ENCODE results near the gene METTL16.
"Not testable (repeated sequence)": the region's sequence is repeated elsewhere in the genome, so short reads cannot be mapped to it uniquely, and the experiment has no call there.

The METTL16 gene

GRCh38 chr17:2502871-2503580 is 8.7 kb downstream of the METTL16 start:
- no peak for DNase-seq

GRCh38 chr17:2500446-2500845 is 11.2 kb downstream of the METTL16 start:
- no peak for DNase-seq

GRCh38 chr17:2489286-2489685 is 22.4 kb downstream of the METTL16 start:
- not testable (repeated sequence) for DNase-seq

- no peak for DNase-seq
Observed at GRCh38 chr17:2487306-2487705, 24.4 kb downstream of the METTL16 start.

- DNase-seq = not testable (repeated sequence)
Observed at GRCh38 chr17:2486709-2487108, 25.0 kb downstream of the METTL16 start.

GRCh38 chr17:2485970-2486369 is 25.7 kb downstream of the METTL16 start:
- no peak for DNase-seq

GRCh38 chr17:2485543-2485942 is 26.1 kb downstream of the METTL16 start:
- no peak for DNase-seq

- no peak for DNase-seq
Observed at GRCh38 chr17:2484876-2485275, 26.8 kb downstream of the METTL16 start.

- DNase-seq = no peak
Observed at GRCh38 chr17:2483084-2483483, 28.6 kb downstream of the METTL16 start.

GRCh38 chr17:2482218-2482617 is 29.5 kb downstream of the METTL16 start:
- DNase-seq = no peak

- DNase-seq = no peak
Observed at GRCh38 chr17:2481760-2482159, 29.9 kb downstream of the METTL16 start.

GRCh38 chr17:2478458-2478857 is 33.2 kb downstream of the METTL16 start:
- DNase-seq = no peak

- no peak for DNase-seq
Observed at GRCh38 chr17:2475056-2475455, 36.6 kb downstream of the METTL16 start.

GRCh38 chr17:2474371-2474770 is 37.3 kb downstream of the METTL16 start:
- DNase-seq = no peak

GRCh38 chr17:2468270-2468669 is 43.4 kb downstream of the METTL16 start:
- DNase-seq = no peak

- DNase-seq = no peak
Observed at GRCh38 chr17:2466931-2467330, 44.8 kb downstream of the METTL16 start.

- DNase-seq = no peak
Observed at GRCh38 chr17:2462481-2462880, 49.2 kb downstream of the METTL16 start.

GRCh38 chr17:2459917-2460271 is 51.8 kb downstream of the METTL16 start:
- no peak for DNase-seq

- no peak for DNase-seq
Observed at GRCh38 chr17:2457913-2458312, 53.8 kb downstream of the METTL16 start.

GRCh38 chr17:2456475-2456874 is 55.2 kb downstream of the METTL16 start:
- DNase-seq = no peak

- DNase-seq = no peak
Observed at GRCh38 chr17:2455956-2456355, 55.7 kb downstream of the METTL16 start.

- no peak for DNase-seq
Observed at GRCh38 chr17:2453866-2454265, 57.8 kb downstream of the METTL16 start.

GRCh38 chr17:2453325-2453724 is 58.4 kb downstream of the METTL16 start:
- no peak for DNase-seq

GRCh38 chr17:2452216-2452750 is 59.4 kb downstream of the METTL16 start:
- no peak for DNase-seq

GRCh38 chr17:2450016-2450650 is 61.6 kb downstream of the METTL16 start:
- no peak for DNase-seq
